Measurements from ENCODE around the gene TNPO2. TPM values are rescaled to one million over a fixed set of nuclear protein-coding genes. Genes with fewer than 3 reads are reported as not detected.

The TNPO2 gene
- total RNA-seq, 1 donor from 2014 or later, result 109 TPM

DNA sequence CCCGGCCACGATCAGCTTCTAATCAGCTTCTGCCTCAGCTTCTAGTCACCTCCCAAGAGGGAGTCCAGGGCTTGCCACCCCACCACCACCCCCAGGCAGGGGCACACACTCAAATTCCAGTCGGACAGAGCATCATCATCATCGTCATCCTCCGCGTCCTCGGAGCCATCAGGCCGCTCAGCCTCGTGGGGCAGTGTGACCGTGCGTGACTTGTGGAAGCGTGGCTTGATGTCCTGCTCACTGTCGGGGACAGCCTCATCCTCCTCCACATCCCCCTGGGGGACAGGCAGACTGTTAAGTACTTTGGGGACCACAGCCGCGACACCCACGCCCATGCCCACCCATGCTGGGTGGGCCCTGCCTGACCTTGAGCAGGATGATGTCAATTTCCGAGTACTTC, 12.5 kb downstream of the TNPO2 start:
- DNase-seq (ENCODE audit: low spot score, unreplicated experiment), result no peak
- Mint-ChIP-seq H3K36me3 (ENCODE audit: insufficient read depth) (peaks cover 32% of the 10 kb centered on the region), H3K4me3 (ENCODE audit: low read depth) (no peak overlapping the region), H3K4me1 (ENCODE audit: low read depth) (no peaks in the 10 kb centered on the region), H3K27ac (no peak overlapping the region), H3K27me3 (no peaks in the 10 kb centered on the region), H3K9me3 (ENCODE audit: low read depth) (no peaks in the 10 kb centered on the region)
- TF ChIP-seq, protein P1, sequence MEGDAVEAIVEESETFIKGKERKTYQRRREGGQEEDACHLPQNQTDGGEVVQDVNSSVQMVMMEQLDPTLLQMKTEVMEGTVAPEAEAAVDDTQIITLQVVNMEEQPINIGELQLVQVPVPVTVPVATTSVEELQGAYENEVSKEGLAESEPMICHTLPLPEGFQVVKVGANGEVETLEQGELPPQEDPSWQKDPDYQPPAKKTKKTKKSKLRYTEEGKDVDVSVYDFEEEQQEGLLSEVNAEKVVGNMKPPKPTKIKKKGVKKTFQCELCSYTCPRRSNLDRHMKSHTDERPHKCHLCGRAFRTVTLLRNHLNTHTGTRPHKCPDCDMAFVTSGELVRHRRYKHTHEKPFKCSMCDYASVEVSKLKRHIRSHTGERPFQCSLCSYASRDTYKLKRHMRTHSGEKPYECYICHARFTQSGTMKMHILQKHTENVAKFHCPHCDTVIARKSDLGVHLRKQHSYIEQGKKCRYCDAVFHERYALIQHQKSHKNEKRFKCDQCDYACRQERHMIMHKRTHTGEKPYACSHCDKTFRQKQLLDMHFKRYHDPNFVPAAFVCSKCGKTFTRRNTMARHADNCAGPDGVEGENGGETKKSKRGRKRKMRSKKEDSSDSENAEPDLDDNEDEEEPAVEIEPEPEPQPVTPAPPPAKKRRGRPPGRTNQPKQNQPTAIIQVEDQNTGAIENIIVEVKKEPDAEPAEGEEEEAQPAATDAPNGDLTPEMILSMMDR (IDR thresholded peaks at IDR 0.05; ENCODE audit: unreplicated experiment), result no peak

DNA sequence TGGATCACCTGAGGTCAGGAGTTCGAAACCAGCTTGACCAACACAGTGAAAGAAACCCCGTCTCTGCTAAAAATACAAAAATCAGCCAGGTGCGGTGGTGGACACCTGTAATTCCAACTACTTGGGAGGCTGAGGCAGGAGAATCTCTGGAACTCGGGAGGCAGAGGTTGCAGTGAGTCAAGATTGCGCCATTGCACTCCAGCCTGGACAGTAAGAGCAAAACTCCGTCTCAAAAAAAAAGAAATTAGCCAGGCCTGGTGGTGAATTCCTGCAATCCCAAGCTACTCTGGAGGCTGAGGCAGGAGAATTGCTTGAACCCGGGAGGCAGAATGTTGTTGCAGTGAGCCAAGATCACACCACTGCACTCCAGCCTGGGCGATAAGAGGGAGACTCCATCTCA, 15.1 kb downstream of the TNPO2 start:
- TF ChIP-seq, protein P1 (IDR thresholded peaks at IDR 0.05; ENCODE audit: unreplicated experiment), result no peak
- no peak overlapping the region for H3K27ac Mint-ChIP-seq
- H3K4me3 Mint-ChIP-seq (ENCODE audit: low read depth), result no peak overlapping the region
- no peaks in the 10 kb centered on the region for H3K27me3 Mint-ChIP-seq
- peaks cover 32% of the 10 kb centered on the region for H3K36me3 Mint-ChIP-seq (ENCODE audit: insufficient read depth)
- no peaks in the 10 kb centered on the region for H3K9me3 Mint-ChIP-seq (ENCODE audit: low read depth)
- no peak for DNase-seq (ENCODE audit: low spot score, unreplicated experiment)
- no peaks in the 10 kb centered on the region for H3K4me1 Mint-ChIP-seq (ENCODE audit: low read depth)

DNA sequence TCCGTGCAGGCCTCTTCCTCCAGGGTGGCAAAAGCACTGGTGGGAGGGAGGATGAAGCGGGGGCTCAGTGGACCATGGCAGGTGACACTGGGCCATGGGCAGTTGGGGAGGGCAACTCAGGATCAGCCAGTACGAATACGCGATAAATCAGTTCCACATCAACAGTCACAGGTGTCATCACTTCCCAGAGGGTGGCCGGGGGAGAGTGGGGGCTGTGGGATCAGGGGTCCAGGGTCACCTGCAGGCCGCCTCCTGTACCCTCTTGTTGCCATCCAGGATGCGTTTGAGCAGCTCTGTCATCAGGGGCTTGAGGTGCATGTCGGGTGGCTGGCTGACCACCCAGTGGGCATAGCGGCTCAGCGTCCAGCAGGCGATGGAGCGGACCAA, 17.4 kb downstream of the TNPO2 start:
- TF ChIP-seq, protein P1 (IDR thresholded peaks at IDR 0.05; ENCODE audit: unreplicated experiment), result no peak
- no peaks in the 10 kb centered on the region for H3K4me1 Mint-ChIP-seq (ENCODE audit: low read depth)
- peaks cover 31% of the 10 kb centered on the region for H3K36me3 Mint-ChIP-seq (ENCODE audit: insufficient read depth)
- DNase-seq (ENCODE audit: low spot score, unreplicated experiment), result no peak
- no peaks in the 10 kb centered on the region for H3K27me3 Mint-ChIP-seq
- H3K4me3 Mint-ChIP-seq (ENCODE audit: low read depth), result no peak overlapping the region
- no peaks in the 10 kb centered on the region for H3K9me3 Mint-ChIP-seq (ENCODE audit: low read depth)
- H3K27ac Mint-ChIP-seq, result no peak overlapping the region

DNA sequence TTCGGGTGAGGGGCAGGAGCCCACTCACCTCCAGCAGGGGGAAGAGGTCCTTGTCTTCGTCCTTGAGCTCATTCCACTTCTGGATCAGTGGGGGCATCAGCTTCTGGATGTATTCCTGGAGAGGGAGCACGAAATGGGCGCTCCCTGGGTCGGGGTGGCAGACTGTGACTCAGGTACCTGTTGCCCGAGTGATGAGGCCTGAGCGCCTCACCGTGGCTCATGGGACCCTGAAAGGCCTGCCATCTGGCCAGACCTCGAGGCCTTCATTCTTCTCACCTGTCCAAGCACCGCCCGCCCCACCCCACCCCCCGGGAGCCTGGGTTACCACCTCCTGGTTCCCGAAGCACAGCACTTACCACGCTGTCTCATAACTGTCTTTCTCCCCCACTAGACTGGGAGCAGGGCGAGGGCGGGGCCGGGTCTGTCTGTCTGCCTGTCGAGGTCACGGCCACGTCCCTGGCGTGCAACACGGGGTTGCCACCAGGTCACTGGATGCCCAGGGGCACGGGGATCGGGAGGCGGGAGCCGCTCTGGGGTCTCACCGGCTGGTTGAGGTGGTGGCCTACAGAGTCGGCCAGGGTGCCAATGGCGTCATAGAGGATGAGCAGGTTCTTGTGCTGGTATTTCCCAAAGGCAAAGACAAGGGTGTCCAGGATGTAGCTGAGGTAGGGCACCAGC, 17.9 kb downstream of the TNPO2 start:
- Mint-ChIP-seq H3K27me3 (no peaks in the 10 kb centered on the region), H3K9me3 (ENCODE audit: low read depth) (no peaks in the 10 kb centered on the region), H3K36me3 (ENCODE audit: insufficient read depth) (peaks cover 32% of the 10 kb centered on the region), H3K4me3 (ENCODE audit: low read depth) (no peak overlapping the region), H3K4me1 (ENCODE audit: low read depth) (no peaks in the 10 kb centered on the region), H3K27ac (no peak overlapping the region)
- TF ChIP-seq, protein P1 (IDR thresholded peaks at IDR 0.05; ENCODE audit: unreplicated experiment), result no peak
- DNase-seq (ENCODE audit: low spot score, unreplicated experiment), result no peak

DNA sequence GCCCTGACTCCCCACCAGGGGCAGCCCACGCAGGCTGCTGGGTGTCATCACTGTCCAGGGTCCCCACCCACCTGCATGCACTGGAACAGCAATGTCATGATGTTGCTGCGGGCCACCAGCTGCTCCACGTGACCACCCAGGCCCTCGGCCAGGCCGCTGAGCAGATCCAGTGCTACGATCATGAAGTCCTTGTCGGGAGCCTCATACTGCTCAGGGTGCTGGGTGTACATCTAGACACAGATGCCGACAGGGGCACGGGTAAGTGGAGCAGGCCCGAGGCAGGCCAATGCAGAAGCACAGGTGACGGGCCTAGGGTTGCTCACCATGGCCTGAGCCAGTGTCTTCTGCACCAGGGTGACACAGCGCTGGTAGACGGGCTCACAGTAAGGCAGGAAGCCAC, 18.6 kb downstream of the TNPO2 start:
- peaks cover 25% of the 10 kb centered on the region for H3K36me3 Mint-ChIP-seq (ENCODE audit: insufficient read depth)
- H3K27me3 Mint-ChIP-seq, result no peaks in the 10 kb centered on the region
- TF ChIP-seq, protein P1 (IDR thresholded peaks at IDR 0.05; ENCODE audit: unreplicated experiment), result no peak
- no peak overlapping the region for H3K27ac Mint-ChIP-seq
- no peak overlapping the region for H3K4me3 Mint-ChIP-seq (ENCODE audit: low read depth)
- H3K9me3 Mint-ChIP-seq (ENCODE audit: low read depth), result no peaks in the 10 kb centered on the region
- H3K4me1 Mint-ChIP-seq (ENCODE audit: low read depth), result no peaks in the 10 kb centered on the region
- DNase-seq (ENCODE audit: low spot score, unreplicated experiment), result no peak
